Ascending aorta (tissue), 2 donors: ENCODE data around the gene STXBP6. TPM values are rescaled to one million over a fixed set of nuclear protein-coding genes. Genes with fewer than 3 reads are reported as not detected.

Experiments
- DNase-seq, 2 donors: peaks; one replicate each; pipeline ENCODE4 v3.0.0-alpha.2; 2019; ENCODE audit warnings: low spot score in 2 of 2
- H3K27ac ChIP-seq, 2 donors: fragments of 200-600 bp; sonication (generic); one replicate each; pipeline ENCODE4 v1.5.1; 2016 to 2017; ENCODE audit warnings: mild to moderate bottlenecking in 1 of 2
- H3K27me3 ChIP-seq: fragments of 200-600 bp; sonication (generic); one replicate; pipeline ENCODE4 v1.5.1; 2017
- H3K36me3 ChIP-seq, 2 donors: fragments of 200-600 bp; sonication (generic); one replicate each; pipeline ENCODE4 v1.5.1; 2016
- H3K4me1 ChIP-seq, 2 donors: fragments of 200-600 bp; sonication (generic); one replicate each; pipeline ENCODE4 v1.5.1; 2016 to 2017; ENCODE audit warnings: mild to moderate bottlenecking in 1 of 2
- H3K4me3 ChIP-seq, 2 donors: fragments of 200-600 bp; sonication (generic); one replicate each; pipeline ENCODE4 v1.5.1; 2016 to 2017; ENCODE audit warnings: mild to moderate bottlenecking in 1 of 2
- H3K9me3 ChIP-seq, 2 donors: fragments of 200-600 bp; sonication (generic); one replicate each; pipeline ENCODE4 v1.5.1; 2016
- intact Hi-C: fragments of 100-400 bp; cut with DNase I; formaldehyde crosslinking; loops from one replicate; pipeline ENCODE4 v1.15.1; 2023
- total RNA-seq: library from RNA; depleted of rRNA; stranded (reverse); fragments of >200 nt; gene quantifications from one replicate; pipeline ENCODE4 v1.1.0, GENCODE V29; 2016
- TF ChIP-seq, protein P1 (sequence below), 3 experiments: fragments of 200-600 bp in 2 of 3; fragments of 450-650 bp in 1 of 3; sonication (generic) in 2 of 3; IDR thresholded peaks; one replicate each; pipeline ENCODE4 v1.5.1; 2016 to 2019; ENCODE audit warnings: antibody characterized with exemption in 3 of 3, mild to moderate bottlenecking in 1 of 3, moderate library complexity in 1 of 3

The STXBP6 gene
- total RNA-seq, 1 donor from 2014 or later, result 0.21 TPM

DNA sequence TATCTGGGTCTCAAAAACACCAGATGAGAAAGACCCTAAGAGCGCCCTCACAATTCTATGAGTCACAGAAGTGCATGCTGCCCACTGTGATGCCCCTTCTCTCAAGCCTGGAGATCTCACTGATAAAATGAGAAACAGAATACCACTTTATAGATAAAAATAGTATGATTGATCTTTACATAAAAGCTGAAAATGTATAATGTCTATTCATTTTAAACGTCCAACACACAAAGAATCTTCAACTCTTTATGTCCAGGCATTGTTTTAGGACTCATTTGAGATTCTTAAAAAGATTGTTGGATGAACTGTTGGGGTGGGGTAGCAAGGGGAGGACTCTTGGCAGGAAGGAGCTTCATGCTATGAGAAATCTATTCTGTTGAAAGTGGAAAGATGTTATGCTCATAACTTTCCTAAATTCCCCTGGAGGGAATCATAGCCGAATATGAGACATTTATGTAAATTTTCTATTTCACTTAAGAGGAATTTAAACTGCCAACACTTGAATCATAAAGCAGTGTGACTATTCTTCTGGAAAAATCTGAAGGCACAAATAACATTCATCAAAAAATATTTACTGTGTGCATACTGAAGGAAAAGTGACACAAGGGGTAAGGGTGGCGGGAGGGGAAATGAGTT, 174.6 kb downstream of the STXBP6 start:
- intact Hi-C loops, result no loop called here
- Histone ChIP-seq H3K4me3 (no peak overlapping the region), H3K4me1 (no peaks in the 10 kb centered on the region), H3K27ac (no peak overlapping the region), H3K27me3 (no peaks in the 10 kb centered on the region), H3K9me3 (no peaks in the 10 kb centered on the region), H3K36me3 (no peaks in the 10 kb centered on the region)
- DNase-seq, result no peak
- TF ChIP-seq, protein P1, sequence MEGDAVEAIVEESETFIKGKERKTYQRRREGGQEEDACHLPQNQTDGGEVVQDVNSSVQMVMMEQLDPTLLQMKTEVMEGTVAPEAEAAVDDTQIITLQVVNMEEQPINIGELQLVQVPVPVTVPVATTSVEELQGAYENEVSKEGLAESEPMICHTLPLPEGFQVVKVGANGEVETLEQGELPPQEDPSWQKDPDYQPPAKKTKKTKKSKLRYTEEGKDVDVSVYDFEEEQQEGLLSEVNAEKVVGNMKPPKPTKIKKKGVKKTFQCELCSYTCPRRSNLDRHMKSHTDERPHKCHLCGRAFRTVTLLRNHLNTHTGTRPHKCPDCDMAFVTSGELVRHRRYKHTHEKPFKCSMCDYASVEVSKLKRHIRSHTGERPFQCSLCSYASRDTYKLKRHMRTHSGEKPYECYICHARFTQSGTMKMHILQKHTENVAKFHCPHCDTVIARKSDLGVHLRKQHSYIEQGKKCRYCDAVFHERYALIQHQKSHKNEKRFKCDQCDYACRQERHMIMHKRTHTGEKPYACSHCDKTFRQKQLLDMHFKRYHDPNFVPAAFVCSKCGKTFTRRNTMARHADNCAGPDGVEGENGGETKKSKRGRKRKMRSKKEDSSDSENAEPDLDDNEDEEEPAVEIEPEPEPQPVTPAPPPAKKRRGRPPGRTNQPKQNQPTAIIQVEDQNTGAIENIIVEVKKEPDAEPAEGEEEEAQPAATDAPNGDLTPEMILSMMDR (IDR thresholded peaks at IDR 0.05), result no peak

DNA sequence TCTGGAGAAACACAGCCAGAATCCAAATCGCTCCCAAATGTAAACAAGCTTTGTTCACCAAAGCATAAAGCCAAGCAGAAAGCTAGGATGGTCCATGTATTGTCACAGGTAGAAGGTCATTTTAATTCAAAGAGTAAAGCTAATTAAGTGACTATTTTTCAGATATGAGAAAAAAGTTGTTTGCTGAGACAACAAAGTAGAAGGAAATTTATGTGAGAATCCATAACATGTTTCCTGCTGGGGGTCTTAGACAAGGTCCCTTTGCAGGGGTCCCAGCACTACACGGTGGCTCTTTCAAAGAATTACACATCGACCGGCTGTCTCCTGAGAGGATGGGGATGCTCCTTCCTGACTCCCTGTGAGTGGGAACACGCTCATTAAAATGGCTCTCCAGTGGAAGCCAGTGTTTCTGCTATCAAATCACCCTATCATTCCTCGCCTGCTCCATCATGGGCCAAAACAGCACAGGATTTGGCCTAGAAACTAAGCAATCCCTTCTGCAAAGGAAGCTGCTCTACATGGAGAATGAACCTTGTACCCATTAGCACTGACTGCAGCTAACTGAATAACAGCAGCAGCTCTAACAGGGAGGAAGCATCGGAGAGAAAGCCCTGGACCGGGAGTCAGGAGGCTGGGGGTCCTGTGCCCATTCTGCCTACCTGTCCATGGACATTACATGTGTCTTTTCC, 175.3 kb downstream of the STXBP6 start:
- DNase-seq, result no peak
- Histone ChIP-seq H3K4me1 (no peaks in the 10 kb centered on the region), H3K27me3 (no peaks in the 10 kb centered on the region), H3K36me3 (no peaks in the 10 kb centered on the region), H3K27ac (no peak overlapping the region), H3K4me3 (no peak overlapping the region), H3K9me3 (no peaks in the 10 kb centered on the region)
- TF ChIP-seq, protein P1 (IDR thresholded peaks at IDR 0.05), result no peak
- intact Hi-C loops, result no loop called here

DNA sequence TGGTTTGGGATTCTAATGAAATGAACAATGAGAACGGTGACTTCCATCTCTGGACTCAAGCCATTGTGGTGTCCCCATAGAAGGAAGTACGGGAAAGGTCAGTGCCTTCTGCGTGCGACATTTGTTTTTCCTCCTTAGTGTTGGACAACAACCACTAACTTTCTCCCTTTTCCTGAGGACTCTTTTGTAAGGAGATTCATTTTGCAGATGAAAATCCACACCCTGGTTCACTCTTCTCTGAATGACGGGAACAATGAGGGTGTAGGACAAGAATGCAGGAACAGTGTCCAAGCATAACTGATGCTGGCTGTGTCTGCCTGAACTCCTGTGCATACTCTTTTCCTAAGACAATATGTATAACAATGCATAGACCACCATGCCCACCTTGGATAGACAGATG, 176.4 kb downstream of the STXBP6 start:
- TF ChIP-seq, protein P1 (IDR thresholded peaks at IDR 0.05), result no peak
- Histone ChIP-seq H3K27me3 (no peaks in the 10 kb centered on the region), H3K36me3 (no peaks in the 10 kb centered on the region), H3K27ac (no peak overlapping the region), H3K4me1 (no peaks in the 10 kb centered on the region), H3K9me3 (no peaks in the 10 kb centered on the region), H3K4me3 (no peak overlapping the region)
- intact Hi-C loops, result no loop called here
- no peak for DNase-seq

DNA sequence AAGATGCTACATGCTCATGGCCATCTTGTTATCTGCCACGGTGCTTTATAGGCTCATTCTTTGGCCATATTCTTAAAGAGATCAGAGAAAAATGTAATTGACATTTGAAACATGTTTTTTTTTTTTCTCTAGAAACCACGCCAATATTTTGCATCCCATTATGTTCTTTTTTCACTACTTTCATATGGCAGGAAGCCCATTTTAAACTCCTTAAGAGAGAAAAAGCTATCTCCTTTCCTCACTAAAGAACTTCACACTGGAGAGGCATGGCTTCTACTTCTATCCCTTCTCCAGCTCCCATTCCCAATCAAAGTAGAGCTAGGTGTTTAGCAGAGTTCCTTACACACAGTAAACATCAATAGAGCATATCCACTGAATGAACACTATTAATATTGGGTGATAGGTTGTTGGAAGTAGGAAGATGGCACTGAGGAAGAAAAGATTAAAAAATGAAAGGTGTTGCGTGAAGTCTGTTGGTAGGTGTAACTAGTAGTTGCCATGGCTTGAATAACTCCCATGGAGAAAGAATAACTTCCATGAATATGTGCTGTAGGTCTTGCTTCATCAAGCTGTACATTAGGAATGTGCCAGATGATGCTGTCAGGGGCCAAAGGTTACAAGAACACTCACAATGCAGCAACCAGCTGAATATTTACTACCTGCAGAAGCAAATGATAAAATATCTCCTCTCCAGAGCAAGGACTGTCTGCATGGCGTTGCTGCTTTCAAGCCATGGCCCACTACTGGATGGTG, 178.8 kb downstream of the STXBP6 start:
- no peaks in the 10 kb centered on the region for H3K4me1 ChIP-seq
- no peak overlapping the region for H3K4me3 ChIP-seq
- H3K27me3 ChIP-seq, result no peaks in the 10 kb centered on the region
- intact Hi-C loops, result no loop called here
- no peak for DNase-seq
- TF ChIP-seq, protein P1 (IDR thresholded peaks at IDR 0.05), result no peak
- H3K36me3 ChIP-seq, result no peaks in the 10 kb centered on the region
- no peaks in the 10 kb centered on the region for H3K9me3 ChIP-seq
- H3K27ac ChIP-seq, result no peak overlapping the region

DNA sequence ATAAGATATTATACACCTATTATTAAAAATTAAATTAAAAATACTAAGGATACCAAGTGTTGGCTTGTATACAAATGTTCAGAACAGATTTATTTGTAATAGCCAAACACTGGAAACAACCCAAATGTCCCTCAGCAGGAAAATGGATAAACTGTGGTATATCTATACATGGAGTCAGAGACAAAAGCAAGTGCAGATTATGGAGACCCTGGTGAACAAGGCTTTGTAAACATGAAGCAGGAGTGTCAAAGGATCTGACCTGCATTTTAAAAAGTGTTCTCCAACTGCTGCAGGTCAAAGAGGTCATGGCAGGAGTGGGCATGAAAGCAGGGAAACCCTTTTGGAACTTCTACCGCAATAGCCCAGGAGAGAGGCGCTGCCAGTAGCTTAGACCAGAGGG, 181.6 kb downstream of the STXBP6 start:
- TF ChIP-seq, protein P1 (IDR thresholded peaks at IDR 0.05), result no peak
- H3K27ac ChIP-seq, result no peak overlapping the region
- no peaks in the 10 kb centered on the region for H3K36me3 ChIP-seq
- no peaks in the 10 kb centered on the region for H3K27me3 ChIP-seq
- H3K4me3 ChIP-seq, result no peak overlapping the region
- H3K4me1 ChIP-seq, result no peaks in the 10 kb centered on the region
- H3K9me3 ChIP-seq, result no peaks in the 10 kb centered on the region
- intact Hi-C loops, result no loop called here
- DNase-seq, result no peak
